Fibroblast of mammary gland (primary cell): ENCODE data around the gene CFAP73.

Source experiments
- DNase-seq: peaks from one replicate; pipeline ENCODE4 v3.0.0-alpha.2; 2010; ENCODE audit warnings: low read depth
- H3K4me3 ChIP-seq: 2 replicates; pipeline ENCODE4 v1.5.1; 2011; ENCODE audit warnings: low read depth, mild to moderate bottlenecking, low read length, moderate library complexity; ENCODE audit not compliant: control insufficient read depth
- CTCF ChIP-seq: conservative IDR thresholded peaks from 2 replicates; pipeline ENCODE4 v1.5.1; 2011; ENCODE audit warnings: low read depth, low read length, inconsistent platforms; ENCODE audit not compliant: control insufficient read depth, insufficient read depth

The CFAP73 gene

GRCh38 chr12:113155646-113156045, 6.1 kb downstream of the CFAP73 start:
- no peak for DNase-seq
- no peak overlapping the region for H3K4me3 ChIP-seq
- TF ChIP-seq CTCF = no peak

DNA sequence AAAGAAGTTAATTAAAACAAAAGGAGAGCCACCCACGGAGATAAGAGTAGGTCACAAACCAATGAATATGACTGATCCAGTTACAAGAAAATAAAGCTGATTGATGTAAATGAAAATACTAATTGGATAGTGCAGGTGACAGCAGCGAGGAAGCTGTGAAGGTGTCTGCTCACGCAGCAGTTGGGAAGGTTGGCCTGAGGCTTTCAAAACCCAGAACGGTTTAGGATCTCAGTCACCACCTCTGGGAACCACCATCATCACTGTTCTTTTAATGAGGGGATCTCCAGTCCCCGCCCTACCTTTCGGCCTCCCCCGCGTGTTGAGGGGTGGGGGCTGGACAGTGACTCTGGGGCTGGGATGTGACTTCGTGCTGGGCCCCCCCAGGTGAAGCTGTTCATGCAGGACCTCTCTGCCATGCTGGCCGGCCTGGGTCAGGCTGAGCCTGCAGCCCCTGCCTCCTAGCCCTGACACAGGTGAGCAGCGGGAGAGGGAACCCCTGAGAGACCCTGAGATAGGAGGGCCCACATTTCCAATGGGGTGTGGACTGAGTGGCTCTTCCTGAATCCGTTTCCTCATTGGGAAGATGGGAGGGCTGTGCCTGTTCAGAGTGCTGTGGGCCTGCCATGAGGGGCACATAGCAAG, 7.8 kb downstream of the CFAP73 start:
- DNase-seq = no peak
- H3K4me3 ChIP-seq = no peak overlapping the region
- no peak for TF ChIP-seq CTCF

DNA sequence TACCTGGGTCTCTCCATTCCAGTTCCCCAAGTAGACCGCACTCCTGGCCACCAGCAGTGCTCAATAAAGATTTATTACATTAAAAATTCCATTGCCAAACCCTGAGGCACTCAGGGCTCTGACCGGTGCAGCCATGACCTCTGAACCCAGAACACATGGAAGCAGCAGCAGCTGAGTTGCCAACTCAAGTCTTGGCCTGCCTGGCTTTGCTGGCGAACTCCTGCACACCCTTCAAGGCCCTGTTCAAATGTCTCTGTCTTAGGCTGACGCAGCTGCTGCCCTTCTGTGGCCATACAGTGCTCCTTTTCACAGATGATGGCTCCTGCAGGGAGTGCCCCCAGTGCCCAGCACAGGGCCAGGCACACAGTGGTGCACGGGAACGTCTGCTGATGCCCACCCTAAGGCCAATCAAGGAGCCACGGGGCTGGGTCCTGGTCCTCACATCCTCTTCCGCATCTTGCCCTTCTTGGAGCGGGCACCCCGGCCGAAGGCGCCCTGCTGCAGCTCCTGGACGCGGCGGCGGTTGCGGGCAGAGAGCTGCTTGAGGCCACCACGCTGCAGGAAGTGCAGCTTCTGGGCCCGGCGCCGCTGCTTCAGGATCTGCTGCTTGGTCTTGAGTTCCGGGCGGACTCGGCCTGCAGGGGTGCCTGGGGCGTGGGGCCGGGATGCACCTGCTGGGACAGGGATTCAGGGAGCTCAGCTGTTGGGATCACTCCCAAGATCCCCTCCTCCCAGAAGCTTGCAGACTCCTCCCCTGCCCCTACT, 9.1 kb downstream of the CFAP73 start:
- DNase-seq = no peak
- no peak for TF ChIP-seq CTCF
- no peak overlapping the region for H3K4me3 ChIP-seq

DNA sequence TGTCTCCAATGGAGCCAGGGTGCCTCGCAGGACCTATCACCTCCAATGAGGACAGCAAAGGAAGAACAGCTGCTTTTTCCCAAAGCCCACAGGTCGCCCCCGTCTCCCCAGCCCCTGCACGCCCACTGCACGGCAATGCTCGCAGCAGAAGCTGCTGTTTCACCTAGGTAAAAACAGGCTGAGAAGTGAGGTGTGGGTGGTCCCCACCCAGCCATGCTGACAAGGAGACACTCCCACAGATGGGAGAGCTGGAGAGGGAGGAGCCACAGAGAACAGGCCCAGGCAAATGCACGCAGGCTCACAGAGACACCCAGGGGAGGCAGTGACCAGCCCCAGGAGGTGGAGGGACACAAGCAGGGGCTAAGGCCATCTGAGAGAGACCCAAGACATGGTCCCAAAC, 10.4 kb downstream of the CFAP73 start:
- no peak for TF ChIP-seq CTCF
- no peak overlapping the region for H3K4me3 ChIP-seq
- DNase-seq = no peak

- H3K4me3 ChIP-seq = no peak overlapping the region
- no peak for DNase-seq
- no peak for TF ChIP-seq CTCF
These were observed 12.0 kb downstream of the CFAP73 start for GRCh38 chr12:113161415-113162016.

- TF ChIP-seq CTCF = no peak
- peak; percentile 67 for DNase-seq
These were observed 12.8 kb downstream of the CFAP73 start for GRCh38 chr12:113162102-113163029.

More at GRCh38 chr12:113162102-113163029, 12.8 kb downstream of the CFAP73 start:
- H3K4me3 ChIP-seq = no peak overlapping the region
